Esophagus muscularis mucosa (tissue), 4 donors: ENCODE data around the gene ARSK.

Experiments used
- CTCF ChIP-seq, 3 experiments: fragments of 200-600 bp in 2 of 3; fragments of 450-650 bp in 1 of 3; sonication (generic) in 2 of 3; IDR thresholded peaks; one replicate each; pipeline ENCODE4 v1.5.1; 2017 to 2019; ENCODE audit warnings: antibody characterized with exemption in 3 of 3, mild to moderate bottlenecking in 2 of 3, moderate library complexity in 1 of 3
- EP300 ChIP-seq: sonication (generic); formaldehyde crosslinking; IDR thresholded peaks from one replicate; pipeline ENCODE4 v1.6.1; 2017; ENCODE audit warnings: antibody characterized with exemption
- POLR2A ChIP-seq: fragments of 450-650 bp; IDR thresholded peaks from one replicate; pipeline ENCODE4 v1.6.1; 2017; ENCODE audit warnings: antibody characterized with exemption, moderate library complexity, mild to moderate bottlenecking, low read depth

- TF ChIP-seq CTCF (IDR thresholded peaks at IDR 0.05), result no peak
- no peak for TF ChIP-seq EP300
- no peak for TF ChIP-seq POLR2A
Observed at GRCh38 chr5:95609711-95610110, 54.8 kb downstream of the ARSK start.
